NCI-H226 (cell line): ENCODE results near the gene LSM7.
"Not testable (repeated sequence)": the region's sequence is repeated elsewhere in the genome, so short reads cannot be mapped to it uniquely, and the experiment has no call there.

Experiments
- DNase-seq: peaks from one replicate; pipeline ENCODE4 v3.0.0-alpha.2; 2015

LSM7 gene

DNA sequence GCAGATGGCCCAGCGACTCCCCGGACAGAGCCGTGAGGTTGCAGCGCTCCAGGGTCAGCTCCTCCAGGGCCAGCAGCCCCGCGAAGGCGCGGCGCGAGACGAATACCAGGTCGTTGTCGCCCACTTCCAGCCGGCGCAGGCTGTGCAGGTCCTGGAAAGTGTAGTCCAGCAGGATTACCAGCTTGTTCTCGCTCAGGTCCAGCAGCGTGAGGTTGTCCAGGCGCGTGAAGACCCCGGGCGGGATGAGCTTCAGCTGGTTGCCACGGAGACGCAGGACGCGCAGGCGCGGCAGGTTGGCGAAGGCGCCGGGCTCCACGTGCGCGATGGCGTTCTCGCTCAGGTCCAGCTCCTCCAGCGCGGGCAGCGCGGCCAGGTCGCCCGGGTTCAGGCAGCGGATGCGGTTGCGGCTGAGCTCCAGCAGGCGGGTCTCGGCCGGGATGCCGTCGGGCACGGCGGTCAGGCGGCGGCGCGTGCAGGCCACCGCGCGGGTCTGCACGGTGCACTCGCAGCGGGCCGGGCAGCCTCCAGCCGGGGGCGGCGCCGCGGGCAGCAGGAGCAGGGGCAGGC lies 37.1 kb downstream of the LSM7 start:
- DNase-seq = no peak

DNA sequence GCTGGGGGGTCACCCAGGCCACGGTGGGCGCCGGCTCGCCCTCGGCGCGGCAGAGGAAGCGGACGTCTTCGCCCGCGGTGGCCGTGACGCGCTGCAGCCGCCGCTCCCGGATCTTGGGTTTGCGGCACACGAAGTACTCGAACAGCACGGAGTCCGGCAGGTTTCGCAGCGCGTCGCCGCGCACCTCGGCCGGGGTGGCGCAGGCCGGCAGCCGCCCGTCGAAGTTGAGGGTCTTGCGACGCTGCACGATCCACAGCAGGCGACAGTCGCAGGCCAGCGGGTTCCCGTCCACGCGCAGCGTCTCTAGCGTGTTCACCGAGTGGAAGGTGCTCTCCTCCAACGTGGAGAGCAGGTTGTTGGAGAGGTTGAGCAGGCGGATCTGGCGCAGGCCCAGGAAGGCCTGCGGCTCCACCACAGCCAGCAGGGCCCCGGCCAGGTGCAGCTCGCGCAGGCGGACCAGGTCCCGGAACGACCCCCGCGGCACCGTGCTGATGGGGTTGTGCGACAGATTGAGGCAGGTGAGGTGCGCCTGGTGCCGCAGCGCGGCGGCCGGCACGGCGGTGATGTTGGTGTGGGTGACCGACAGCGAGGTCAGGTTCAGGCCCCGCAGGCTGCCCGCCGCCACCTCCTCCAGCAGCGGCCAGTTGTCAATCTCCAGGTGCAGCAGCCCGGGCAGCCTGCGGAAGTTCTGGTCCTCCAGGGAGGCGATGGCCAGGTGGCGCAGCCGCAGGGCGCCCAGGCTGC lies 37.8 kb downstream of the LSM7 start:
- no peak for DNase-seq

DNA sequence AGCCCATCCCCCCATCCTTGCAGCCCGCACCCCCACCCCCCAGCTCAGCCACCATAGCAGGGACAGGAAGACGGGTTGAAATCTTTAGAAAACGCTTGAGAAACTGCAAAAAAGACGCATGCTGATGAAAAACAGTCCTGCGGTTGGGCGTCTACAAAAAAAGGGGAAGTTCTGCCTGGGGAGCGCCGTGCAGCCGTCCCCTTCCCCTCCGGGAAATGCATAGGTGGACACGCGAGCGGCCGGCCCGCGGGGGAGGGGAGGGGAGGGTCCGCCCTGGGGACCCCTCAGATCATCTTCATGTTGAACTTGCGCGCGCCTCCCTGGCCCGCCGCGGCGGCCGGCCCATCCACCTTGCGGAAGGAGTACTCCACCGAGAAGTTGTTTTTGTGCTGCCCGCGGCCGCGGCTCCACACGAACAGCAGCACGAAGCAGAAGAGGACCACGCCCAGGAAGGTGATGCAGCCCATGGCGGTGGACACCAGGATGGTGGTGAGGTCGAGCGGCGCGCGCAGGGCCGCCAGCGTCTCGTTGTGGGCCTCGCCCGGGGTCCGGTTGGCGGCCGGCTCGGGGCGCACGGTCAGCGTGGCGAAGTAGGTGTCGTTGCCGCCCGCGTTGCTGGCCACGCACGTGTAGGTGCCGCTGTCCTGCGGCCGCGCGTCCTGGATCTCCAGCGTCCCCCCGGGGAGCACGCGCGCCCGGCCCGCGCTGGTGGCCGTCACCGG lies 38.5 kb downstream of the LSM7 start:
- DNase-seq = no peak

DNA sequence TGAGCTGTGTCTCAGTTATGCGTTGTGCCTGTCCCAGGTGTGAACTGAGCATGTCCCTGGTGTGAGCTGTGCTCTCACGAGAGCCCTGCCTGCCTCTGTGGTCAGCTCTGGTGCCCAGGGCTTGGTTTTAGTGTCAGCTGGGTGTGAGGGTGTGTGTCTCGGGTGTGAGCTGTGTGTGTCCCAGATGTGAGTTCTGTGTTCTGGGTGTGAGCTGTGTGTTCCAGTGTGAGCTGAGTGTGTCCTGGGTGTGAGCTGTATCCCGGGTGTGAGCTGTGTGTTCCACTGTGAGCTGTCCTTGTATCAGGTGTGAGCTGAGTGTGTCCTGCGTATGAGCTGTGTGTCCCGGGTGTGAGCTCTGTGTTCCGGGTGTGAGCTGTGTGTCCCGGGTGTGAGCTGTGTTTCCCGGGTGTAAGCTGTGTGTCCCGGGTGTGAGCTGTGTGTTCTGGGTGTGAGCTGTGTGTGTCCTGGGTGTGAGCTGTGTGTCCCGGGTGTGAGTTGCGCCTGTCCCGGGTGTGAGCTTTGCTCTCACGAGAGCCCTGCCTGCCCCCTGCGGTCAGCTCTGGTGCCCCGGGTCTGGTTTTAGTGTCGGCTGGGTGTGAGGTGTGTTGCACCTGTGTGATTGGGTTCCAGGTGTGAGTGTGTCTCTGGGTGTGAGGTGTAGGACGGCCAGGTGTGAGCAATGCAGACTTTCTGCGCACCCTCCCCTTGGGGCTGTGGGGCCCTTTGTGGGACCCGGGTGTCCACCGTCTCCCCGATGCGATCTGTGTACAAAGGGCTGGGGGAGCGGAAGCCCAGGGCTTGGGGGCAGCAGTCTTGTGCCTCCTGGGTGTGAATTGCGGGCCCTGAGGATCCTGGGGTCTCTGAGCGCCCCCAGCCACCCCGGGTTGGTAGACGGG lies 39.3 kb downstream of the LSM7 start:
- no peak for DNase-seq

DNA sequence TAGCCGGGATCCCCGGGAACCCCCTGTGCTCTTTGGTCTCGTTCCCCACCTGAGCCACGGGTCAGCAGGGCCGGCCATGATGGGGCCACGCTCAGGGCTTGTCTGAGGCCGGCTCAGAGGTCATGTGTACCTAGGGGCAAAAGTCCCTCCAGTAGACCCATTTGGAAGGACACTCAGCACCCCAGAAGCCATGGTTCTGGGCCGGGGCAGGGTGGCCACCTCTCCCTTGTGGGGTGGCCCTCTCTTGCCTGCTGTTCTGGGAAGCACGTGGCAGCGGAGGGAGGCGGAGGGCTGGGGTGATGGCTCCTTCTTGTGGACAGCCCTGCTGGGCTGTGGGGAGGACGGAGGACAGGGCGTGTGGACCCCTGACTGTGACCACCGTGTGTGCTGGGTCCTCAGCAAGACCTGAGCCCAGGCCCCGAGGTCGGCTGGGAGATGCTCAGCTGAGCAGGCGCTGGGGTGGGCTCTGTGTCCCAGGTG lies 40.0 kb downstream of the LSM7 start:
- no peak for DNase-seq

DNA sequence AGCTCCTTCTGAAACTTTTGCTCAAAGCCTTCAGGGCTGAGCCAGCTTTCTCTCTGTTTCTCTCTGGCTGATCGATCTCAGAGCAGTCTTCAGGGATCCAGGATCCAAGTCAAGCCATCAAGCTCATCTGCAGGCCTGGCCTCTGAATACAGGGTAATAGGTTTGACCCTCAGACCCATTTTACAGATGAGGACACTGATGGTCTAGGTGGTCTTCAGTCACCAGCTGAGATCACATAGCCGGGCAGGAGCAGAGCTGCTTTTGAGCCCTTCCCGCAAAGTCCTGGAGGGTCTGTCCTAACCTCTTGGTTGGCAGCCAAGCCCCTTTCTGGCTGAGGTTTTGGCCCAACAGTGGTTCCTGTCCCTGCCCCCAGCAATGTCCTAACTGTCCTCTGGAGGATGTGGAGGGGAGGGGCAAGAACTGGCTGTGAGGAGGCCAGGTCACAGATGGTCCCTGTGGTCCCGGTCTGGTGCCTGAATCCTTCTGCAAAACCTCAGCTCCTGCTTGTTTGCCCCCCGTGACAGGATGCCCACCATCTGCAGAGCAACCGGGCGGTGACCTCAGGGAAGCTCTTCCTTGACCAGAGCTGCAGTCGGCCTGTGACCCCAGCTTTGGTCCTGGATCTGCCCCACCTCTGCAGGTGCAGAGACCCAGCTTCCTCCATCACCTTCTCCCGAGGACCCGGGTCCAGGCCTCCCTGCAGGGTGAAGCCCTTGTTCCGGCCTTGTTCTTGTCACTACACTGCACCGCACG lies 40.6 kb downstream of the LSM7 start:
- no peak for DNase-seq

DNA sequence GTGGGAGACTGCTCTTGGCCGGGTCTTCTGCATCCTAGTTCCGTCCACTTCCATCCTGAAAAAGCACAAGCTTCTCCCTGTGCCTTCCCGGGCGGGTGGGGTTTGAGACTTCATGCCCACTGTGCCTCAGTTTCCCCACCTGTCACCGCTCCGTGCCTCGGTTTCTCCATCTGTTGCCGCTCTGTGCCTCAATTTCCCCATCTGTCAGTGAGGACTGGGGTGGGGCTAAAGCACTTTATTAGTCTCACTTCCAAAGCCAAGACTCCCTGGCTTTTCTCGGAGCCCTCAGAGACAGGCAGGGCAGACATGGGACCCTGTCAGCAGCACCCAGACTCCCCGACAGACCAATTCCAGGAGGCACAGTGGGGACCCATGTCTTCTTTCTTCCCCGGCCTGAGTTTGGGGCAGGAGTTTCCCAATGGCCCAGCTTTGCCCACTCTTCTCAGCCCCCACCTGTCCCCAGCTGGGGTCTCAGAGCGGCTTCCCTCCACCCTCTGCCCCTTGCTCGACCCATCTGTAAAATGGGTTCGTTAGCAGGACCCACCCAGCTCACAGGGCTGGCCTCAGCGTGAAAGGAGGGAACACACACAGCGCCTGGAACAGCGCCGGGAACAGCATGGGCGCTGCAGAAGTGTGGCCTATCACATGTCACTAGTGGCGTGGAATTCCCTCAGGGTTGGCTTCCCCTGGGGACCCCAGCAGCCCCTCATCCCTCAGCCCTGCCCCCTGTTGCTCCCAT lies 41.8 kb downstream of the LSM7 start:
- no peak for DNase-seq

DNA sequence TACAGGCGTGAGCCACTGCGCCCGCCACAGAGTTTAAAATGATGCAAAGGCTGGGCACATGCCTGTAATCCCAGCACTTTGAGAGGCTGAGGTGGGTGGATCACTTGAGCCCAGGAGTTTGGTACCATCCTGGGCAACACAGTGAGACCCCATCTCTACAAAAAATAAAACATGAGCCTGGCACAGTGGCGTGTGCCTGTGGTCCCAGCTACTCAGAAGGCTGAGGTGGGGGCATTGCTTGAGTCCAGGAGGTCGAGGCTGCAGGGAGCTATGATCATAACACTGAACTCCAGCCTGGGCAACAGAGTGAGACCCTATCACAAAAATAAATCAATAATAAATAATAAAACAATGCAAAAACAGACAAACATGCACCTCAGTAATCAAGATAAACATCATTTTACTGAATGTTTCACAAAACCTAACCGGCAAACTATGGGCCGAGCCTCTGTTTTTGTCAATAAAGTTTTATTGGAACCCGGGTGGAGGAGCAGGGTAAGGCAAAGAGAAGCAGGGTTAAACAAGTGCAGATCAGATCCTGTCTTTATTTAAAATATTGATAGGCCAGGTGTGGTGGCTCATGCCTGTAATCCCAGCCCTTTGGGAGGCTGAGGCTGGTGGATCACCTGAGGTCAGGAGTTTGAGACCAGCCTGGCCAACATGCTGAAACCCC lies 44.4 kb downstream of the LSM7 start:
- DNase-seq = no peak

DNA sequence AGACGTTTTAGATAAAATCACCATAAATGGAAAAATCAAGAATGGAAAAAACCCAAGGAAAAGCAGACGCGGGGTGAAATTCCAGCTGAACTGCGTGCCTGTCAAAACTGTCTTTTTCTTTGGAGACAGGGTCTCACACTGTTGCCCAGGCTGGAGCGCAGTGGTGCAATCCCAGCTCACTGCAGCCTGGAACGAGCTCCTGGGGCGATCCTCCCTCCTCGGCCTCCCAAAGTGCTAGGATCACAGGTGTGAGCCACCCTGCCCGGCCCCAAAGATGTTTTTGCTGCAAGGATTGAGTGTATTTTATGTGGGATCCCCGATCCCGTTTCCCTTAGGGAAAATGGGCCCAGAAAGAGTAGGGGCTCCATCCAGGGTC lies 45.5 kb downstream of the LSM7 start:
- no peak for DNase-seq

DNA sequence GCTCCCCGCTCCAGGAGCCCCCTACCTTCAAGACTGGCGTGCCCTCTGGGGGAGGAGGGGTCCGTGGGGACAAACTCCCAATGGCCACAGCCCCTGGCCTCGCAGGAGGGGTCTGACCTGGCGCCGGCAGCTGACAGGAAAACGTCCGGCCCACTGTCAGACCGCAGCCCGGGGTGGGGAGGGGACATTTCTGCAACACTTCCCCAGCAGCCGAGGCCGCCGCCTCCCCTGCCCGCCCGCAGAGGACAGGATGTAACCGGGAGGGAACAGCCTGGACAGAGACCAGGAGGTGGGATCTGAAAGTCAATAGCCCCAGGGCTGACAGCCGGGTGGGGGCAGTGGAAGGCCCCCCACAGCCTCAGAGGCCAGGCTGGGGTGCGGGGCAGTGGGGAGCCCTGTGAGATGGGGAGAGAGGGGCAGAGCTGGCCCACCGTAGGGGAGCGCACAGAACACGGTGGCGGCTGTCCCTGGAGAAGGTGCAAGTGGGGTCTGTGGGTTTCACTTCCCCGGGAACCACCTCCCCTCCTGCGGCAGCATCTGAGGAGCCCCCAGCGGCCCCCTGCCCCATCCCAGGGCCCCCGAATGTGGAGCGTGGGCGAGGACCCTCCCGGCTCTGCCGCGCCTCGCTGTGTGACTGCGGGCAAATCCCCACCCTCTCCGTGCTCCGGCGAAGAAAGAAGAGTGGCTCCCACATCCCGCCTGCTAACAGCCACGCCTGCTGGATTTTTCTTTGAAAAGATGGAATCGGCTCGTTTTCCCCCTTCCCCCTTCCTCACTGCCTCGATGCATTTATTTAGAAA lies 46.1 kb downstream of the LSM7 start, which contains the start of gene PEAK3:
Gene PEAK3, minus strand, starts transcription at position 114 of the 800 bp plus-strand sequence. CDS start 1,244 bp downstream, outside the sequence.
- no peak for DNase-seq

DNA sequence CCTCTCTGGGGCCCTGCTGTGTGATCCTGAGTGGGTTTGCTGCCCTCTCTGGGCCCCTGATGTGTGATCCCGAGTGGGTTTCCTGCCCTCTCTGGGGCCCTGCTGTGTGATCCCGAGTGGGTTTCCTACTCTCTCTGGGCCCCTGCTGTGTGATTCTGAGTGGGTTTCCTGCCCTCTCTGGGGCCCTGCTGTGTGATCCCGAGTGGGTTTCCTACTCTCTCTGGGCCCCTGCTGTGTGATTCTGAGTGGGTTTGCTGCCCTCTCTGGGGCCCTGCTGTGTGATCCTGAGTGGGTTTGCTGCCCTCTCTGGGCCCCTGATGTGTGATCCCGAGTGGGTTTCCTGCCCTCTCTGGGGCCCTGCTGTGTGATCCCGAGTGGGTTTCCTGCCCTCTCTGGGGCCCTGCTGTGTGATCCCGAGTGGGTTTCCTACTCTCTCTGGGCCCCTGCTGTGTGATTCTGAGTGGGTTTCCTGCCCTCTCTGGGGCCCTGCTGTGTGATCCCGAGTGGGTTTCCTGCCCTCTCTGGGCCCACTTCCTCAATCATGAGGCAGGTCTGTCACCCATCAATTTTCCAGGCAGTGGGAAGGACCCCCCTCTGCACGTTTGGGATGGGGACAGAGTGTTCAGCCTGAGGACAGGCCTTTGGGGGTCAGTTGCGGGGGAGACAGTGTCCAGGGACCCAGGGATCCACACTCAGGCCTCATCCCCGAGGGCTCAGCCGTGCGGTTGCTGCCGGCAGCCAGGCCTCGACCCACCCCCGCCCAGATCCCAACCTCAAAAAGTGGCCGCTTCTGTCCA lies 46.9 kb downstream of the LSM7 start:
- not testable (repeated sequence) for DNase-seq

DNA sequence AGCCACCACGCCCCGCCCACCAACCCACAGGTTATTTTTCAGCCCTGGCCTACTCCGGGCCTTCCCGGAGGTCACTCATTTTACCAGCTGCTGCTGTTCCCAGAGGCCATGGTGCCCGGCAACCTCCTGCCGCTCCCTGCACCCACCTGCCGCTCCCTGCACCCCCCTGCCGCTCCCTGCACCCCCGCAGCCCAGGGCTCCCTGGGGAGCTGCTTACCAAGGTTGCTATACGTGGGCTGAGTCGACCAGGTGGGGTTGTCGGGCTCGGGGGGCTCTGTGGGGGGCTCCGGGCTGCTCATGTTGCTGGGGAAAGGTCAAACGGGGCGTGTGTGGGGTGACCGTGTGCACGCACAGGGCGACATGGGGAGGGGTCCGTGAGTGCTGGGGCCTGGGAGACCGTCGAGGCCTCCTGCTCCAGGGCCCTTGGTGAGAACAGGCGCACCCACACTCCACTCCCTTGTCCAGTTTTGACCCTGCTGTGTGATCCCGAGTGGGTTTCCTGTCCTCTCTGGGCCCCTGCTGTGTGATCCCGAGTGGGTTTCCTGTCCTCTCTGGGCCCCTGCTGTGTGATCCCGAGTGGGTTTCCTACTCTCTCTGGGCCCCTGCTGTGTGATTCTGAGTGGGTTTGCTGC lies 47.6 kb downstream of the LSM7 start:
- DNase-seq = no peak

DNA sequence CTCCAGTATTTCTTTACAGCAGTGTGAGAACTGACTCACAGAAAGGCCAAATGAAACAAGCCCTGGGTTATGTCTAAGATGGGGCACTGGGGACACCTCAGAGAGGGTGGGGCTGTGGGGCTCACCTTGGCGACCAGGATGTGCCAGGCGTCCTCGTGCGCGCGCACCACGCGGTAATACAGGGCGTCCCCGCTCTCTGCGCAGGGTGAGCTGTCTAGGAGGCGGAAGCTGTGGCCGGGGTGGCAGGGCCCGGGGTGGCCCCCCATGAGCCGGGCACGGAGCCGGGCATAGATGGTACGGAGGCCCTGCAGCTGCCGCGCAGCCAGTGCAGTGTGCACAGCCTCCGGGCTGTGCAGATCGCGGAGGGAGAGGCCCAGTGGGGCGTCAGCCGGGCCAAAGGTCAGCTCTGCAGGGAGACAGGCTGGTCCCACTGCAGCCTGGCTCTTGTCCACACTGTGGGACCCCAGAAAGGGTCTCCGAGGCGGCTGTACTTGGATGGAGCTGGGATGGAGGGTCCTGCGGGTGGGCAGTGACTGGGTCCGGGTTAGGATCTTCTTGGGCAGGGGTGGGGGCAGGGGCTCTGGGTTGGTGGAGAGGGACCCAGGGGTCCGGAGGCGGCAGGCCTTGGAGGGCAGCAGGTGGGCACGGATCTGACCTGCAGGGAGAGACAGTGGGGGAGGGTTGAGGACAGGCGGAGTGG lies 49.8 kb downstream of the LSM7 start:
- no peak for DNase-seq

DNA sequence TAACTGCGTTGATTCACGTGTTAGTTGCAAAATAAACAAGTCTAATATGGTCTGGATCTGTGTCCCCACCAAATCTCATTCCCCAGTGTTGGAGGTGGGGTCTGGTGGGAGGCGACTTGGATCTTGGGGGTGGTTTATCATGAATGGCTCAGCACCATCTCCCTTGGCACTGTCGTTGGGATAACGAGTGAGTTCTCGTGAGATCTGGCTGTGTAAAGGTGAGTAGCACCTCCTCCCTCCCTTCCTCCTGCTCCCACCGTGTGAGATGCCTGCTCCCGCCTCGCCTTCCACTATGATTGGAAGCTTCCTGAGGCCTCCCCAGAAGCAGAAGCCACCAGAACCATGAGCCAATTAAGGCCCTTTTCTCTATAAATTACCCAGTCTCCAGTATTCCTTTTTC lies 51.2 kb downstream of the LSM7 start:
- no peak for DNase-seq

DNA sequence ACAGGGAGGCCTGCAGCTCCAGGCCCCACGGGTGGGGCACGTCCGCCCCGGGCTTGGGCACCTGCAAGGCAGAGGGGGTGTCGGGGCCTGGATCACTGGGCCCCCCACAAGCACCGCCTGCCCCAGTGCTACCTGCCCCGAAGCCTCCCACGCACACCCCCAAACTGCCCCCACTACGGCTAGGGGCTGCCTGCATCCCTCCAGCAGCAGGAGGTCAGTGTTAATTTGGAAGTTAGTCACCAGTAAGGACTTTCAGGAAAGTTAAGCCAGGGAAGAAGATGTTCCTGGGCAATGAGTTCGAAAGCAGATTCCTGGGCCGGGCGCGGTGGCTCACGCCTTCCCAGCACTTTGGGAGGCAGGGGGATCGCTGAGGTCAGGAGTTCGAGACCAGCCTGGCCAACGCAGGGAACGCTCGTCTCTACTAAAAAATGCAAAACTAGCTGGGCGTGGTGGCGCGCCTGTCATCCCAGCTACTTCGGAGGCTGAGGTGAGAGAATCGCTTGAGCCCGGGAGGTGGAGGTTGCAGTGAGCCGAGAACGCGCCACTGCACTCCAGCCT lies 51.9 kb downstream of the LSM7 start:
- no peak for DNase-seq

DNA sequence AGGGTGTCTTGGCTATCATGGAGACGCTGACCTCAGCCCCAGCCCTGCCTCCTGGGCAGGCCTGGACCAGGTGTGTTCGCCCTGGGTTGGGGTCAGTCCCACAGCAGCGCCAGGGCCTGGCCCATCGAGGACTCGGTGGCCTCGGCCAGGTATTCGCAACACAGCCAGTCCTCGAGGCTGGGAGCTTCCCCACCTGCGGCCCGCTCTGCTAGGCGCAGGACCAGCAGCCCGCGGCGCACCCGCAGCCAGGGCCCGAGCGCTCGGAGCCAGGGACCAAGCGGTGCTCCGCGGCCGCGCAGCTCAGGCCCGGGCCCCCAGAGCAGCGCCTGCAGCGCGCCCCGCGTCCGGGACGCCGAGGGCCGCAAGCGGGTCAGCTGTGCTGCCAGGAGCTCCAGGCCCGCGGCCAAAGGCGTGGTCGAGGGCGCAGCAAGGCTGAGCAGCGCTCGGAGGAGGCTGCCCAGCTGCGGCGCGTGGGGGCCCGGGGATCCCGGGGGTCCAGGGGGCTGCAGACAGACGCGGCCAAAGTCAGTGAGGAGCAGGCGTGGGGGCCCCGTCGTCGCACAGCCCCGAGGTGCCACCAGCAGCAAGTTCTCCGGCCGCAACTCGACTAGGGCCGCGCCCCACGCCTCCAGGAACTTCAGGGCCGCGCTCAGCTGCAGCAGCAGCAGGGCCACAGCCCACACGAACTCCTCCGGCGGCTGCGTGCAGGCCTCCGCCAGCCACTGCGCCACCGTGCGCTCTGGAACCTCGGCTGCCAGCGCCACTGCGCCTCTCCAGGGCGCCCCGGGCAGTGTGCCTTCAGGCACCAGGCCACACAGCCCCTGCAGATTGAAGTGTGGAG lies 52.6 kb downstream of the LSM7 start:
- DNase-seq = no peak
